ENCODE data around the gene SMOC2. TPM values are rescaled to one million over a fixed set of nuclear protein-coding genes. Genes with fewer than 3 reads are reported as not detected.

SMOC2 gene
- total RNA-seq, 1 donor from 2014 or later: 12.6 TPM

DNA sequence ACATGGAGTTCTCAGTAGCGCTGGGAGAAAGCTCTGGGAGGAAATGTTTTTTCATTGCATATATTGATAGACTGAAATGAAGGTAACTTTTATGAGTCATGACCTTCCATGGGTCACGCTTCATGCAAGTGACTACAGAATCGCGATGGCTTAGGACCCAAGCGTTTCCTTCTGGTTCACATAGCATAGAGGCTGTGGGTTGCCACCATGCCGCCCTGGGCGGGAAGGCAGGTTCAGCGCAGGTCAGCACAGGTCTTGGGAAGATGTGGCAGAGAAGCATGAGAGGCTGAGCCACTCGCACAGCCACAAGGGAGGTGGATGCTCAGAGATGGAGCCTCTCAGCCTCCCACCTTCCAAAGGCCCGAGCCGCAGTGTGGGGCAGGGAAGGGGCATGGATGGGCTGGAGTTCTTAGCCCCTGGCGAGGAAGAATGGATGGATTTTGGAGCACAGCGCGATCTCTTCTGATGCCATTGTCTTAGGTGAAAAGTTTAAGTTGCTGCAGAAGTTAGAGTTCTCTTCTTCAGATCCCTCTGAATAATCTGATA, 219.5 kb downstream of the SMOC2 start:
- Histone ChIP-seq H3K36me3 (no peaks in the 10 kb centered on the region), H3K27ac (no peak overlapping the region), H3K27me3 (ENCODE audit: low read depth) (no peaks in the 10 kb centered on the region), H3K9me3 (no peaks in the 10 kb centered on the region), H3K4me3 (no peak overlapping the region), H3K4me1 (no peaks in the 10 kb centered on the region)
- intact Hi-C loops (cut with DNase I): no loop called here
- TF ChIP-seq, protein P1, sequence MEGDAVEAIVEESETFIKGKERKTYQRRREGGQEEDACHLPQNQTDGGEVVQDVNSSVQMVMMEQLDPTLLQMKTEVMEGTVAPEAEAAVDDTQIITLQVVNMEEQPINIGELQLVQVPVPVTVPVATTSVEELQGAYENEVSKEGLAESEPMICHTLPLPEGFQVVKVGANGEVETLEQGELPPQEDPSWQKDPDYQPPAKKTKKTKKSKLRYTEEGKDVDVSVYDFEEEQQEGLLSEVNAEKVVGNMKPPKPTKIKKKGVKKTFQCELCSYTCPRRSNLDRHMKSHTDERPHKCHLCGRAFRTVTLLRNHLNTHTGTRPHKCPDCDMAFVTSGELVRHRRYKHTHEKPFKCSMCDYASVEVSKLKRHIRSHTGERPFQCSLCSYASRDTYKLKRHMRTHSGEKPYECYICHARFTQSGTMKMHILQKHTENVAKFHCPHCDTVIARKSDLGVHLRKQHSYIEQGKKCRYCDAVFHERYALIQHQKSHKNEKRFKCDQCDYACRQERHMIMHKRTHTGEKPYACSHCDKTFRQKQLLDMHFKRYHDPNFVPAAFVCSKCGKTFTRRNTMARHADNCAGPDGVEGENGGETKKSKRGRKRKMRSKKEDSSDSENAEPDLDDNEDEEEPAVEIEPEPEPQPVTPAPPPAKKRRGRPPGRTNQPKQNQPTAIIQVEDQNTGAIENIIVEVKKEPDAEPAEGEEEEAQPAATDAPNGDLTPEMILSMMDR (IDR thresholded peaks at IDR 0.05): no peak
- ATAC-seq (no peak), DNase-seq (no peak)

GRCh38 chr6:168662301-168662936, 221.4 kb downstream of the SMOC2 start:
- DNase-seq: no peak
- Histone ChIP-seq H3K4me3 (no peak overlapping the region), H3K27ac (no peak overlapping the region), H3K9me3 (no peaks in the 10 kb centered on the region), H3K4me1 (no peaks in the 10 kb centered on the region), H3K36me3 (no peaks in the 10 kb centered on the region), H3K27me3 (ENCODE audit: low read depth) (no peaks in the 10 kb centered on the region)
- no peak for ATAC-seq
- TF ChIP-seq, protein P1 (IDR thresholded peaks at IDR 0.05): no peak
- intact Hi-C loops (cut with DNase I): no loop called here

DNA sequence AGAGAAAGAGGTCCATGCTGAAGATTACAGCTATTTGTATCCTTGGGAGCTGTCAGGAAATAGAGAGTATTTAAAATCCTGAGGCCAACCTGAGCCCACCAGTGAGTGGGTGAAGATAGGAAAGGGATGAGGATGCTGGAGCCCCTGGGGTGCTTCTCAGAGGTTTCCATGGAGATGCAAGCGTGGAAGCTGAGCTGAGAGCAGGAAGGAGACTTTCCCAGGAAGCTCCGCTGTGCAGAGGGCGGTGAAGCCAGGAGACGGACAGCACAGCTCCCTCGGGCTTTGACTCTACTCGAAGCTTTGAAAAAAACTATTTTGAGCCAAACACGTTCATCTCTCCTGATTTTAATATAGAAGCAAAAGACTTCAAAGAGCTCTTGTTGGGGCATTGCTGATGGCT, 222.1 kb downstream of the SMOC2 start:
- intact Hi-C loops (cut with DNase I): no loop called here
- no peak overlapping the region for H3K27ac ChIP-seq
- no peaks in the 10 kb centered on the region for H3K27me3 ChIP-seq (ENCODE audit: low read depth)
- H3K9me3 ChIP-seq: no peaks in the 10 kb centered on the region
- no peaks in the 10 kb centered on the region for H3K36me3 ChIP-seq
- no peak overlapping the region for H3K4me3 ChIP-seq
- H3K4me1 ChIP-seq: no peaks in the 10 kb centered on the region
- no peak for ATAC-seq
- DNase-seq: no peak
- TF ChIP-seq, protein P1 (IDR thresholded peaks at IDR 0.05): no peak

DNA sequence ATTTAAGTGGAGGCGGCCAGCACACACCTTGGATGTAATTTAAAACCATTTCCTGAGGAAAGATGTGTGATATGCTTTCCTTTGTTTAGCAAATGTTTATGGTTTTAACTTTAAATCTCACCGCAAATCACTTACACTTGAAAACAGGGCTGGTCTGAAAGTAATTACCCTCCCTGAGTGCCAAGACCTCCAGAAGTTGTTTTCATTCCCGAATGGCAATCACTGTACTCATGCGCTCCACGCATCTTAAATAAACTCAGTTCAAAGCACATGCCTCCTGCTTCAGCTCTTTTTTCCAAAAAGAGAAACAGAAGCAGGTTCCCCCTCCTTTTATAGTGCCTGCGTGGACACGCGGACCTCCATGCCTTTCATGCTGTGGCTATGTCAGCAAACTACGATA, 224.0 kb downstream of the SMOC2 start:
- no peaks in the 10 kb centered on the region for H3K36me3 ChIP-seq
- no peak for DNase-seq

DNA sequence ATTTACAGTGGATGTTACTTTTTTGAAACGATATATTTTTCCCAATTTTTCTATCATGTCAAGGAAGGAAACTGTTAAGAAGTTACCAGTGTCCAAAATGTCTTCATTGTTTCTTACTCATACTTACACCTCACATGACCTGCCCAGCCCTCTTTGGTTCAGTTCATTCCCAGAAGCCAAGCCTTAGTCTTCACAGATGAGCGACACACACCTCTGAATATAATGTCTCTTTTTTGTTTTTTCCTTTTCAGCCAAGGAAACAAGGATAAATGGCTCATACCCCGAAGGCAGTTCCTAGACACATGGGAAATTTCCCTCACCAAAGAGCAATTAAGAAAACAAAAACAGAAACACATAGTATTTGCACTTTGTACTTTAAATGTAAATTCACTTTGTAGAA, 225.2 kb downstream of the SMOC2 start:
- intact Hi-C loops (cut with DNase I): no loop called here
- Histone ChIP-seq H3K27me3 (ENCODE audit: low read depth) (no peaks in the 10 kb centered on the region), H3K36me3 (no peaks in the 10 kb centered on the region), H3K9me3 (no peaks in the 10 kb centered on the region), H3K27ac (no peak overlapping the region), H3K4me3 (no peak overlapping the region), H3K4me1 (no peaks in the 10 kb centered on the region)
- no peak for ATAC-seq
- TF ChIP-seq, protein P1 (IDR thresholded peaks at IDR 0.05): no peak
- DNase-seq: no peak

More for the DNA sequence above, 224.0 kb downstream of the SMOC2 start:
- no peak for ATAC-seq
- Histone ChIP-seq H3K4me1 (no peaks in the 10 kb centered on the region), H3K27ac (no peak overlapping the region), H3K27me3 (ENCODE audit: low read depth) (no peaks in the 10 kb centered on the region), H3K9me3 (no peaks in the 10 kb centered on the region), H3K4me3 (no peak overlapping the region)
- TF ChIP-seq, protein P1 (IDR thresholded peaks at IDR 0.05): no peak
- intact Hi-C loops (cut with DNase I): no loop called here

Measured in lower lobe of right lung (tissue), 2 donors.